ENCODE measurements around the gene DCC.

DCC gene

DNA sequence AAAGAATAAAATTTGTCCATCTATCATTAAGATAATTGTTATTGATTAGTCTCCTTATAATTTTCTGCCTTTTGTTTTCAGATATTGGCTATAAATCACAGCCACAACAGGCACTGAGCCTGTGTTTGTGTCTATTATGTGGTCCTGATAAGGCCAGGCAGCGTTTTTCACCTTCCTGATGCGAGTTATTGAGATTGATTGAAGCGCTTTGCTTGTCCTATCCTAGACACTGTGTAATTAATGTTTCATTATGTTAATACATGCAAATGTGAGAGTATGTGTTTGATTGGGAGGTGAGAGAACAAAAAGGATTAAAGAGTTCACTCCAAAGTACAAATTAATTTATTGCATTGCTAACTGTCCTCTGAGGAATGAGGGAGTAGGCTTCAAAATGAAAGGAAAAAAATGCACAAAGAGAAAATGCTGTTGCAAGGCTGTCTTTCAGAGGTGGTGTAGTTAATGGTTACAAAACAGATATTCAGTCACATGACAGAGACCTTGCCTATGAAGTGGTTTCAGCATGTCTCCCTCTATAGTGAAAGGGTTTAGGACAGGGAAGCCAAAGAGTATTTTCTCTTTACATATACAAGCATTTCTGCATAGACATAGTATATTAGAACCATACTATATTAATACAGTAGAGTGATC lies 391.1 kb downstream of the DCC start:
- H3K4me3 Mint-ChIP-seq, result no peak overlapping the region
- H3K36me3 Mint-ChIP-seq (ENCODE audit: low read depth), result no peaks in the 10 kb centered on the region
- no peaks in the 10 kb centered on the region for H3K4me1 Mint-ChIP-seq
- no peak for DNase-seq
- no peaks in the 10 kb centered on the region for H3K9me3 Mint-ChIP-seq
- H3K27ac Mint-ChIP-seq, result no peak overlapping the region
- no peak for TF ChIP-seq CTCF (IDR thresholded peaks at IDR 0.05)
- peaks cover 4% of the 10 kb centered on the region for H3K27me3 Mint-ChIP-seq (ENCODE audit: low read depth, poor library complexity)

GRCh38 chr18:52738946-52739345 lies 398.9 kb downstream of the DCC start:
- H3K27me3 Mint-ChIP-seq (ENCODE audit: low read depth, poor library complexity), result peaks cover 7% of the 10 kb centered on the region
- TF ChIP-seq CTCF (IDR thresholded peaks at IDR 0.05), result no peak
- no peak overlapping the region for H3K27ac Mint-ChIP-seq
- no peak overlapping the region for H3K4me3 Mint-ChIP-seq
- H3K36me3 Mint-ChIP-seq (ENCODE audit: low read depth), result no peaks in the 10 kb centered on the region
- H3K4me1 Mint-ChIP-seq, result no peaks in the 10 kb centered on the region
- H3K9me3 Mint-ChIP-seq, result no peaks in the 10 kb centered on the region
- DNase-seq, result no peak

- Mint-ChIP-seq H3K9me3 (no peaks in the 10 kb centered on the region), H3K27ac (no peak overlapping the region), H3K4me3 (no peak overlapping the region), H3K27me3 (ENCODE audit: low read depth, poor library complexity) (peaks cover 14% of the 10 kb centered on the region), H3K36me3 (ENCODE audit: low read depth) (no peaks in the 10 kb centered on the region), H3K4me1 (no peaks in the 10 kb centered on the region)
- no peak for TF ChIP-seq CTCF (IDR thresholded peaks at IDR 0.05)
- no peak for DNase-seq
Observed at GRCh38 chr18:52746986-52747385, 407.0 kb downstream of the DCC start.

- Mint-ChIP-seq H3K27me3 (ENCODE audit: low read depth, poor library complexity) (peaks cover 17% of the 10 kb centered on the region), H3K27ac (no peak overlapping the region), H3K4me3 (no peak overlapping the region), H3K4me1 (no peaks in the 10 kb centered on the region), H3K36me3 (ENCODE audit: low read depth) (no peaks in the 10 kb centered on the region), H3K9me3 (no peaks in the 10 kb centered on the region)
- TF ChIP-seq CTCF (IDR thresholded peaks at IDR 0.05), result no peak
- no peak for DNase-seq
Observed at GRCh38 chr18:52747869-52748268, 407.9 kb downstream of the DCC start.

- H3K36me3 Mint-ChIP-seq (ENCODE audit: low read depth), result no peaks in the 10 kb centered on the region
- H3K9me3 Mint-ChIP-seq, result no peaks in the 10 kb centered on the region
- no peaks in the 10 kb centered on the region for H3K4me1 Mint-ChIP-seq
- H3K4me3 Mint-ChIP-seq, result no peak overlapping the region
- no peak for DNase-seq
- H3K27ac Mint-ChIP-seq, result no peak overlapping the region
- TF ChIP-seq CTCF (IDR thresholded peaks at IDR 0.05), result no peak
- H3K27me3 Mint-ChIP-seq (ENCODE audit: low read depth, poor library complexity), result peaks cover 17% of the 10 kb centered on the region
Observed at GRCh38 chr18:52748343-52748742, 408.3 kb downstream of the DCC start.

DNA sequence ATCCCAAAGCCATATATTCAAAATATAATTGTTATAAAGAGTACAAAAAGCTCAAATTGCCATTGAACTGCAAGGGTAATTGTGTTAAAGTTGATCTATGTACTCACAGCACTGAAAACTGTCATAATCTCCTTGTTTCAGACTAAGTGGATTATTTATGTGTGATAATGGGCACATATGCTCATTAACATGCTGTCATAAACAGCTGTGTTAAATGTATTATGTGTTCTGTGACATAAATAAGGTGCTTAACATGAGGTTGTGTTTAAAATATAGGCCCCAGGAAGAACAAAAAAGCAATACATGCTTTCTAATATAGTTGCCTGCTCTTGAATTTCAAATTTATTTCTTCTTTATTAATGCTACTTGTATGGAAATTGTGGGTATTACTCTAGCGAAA lies 409.5 kb downstream of the DCC start:
- Mint-ChIP-seq H3K27me3 (ENCODE audit: low read depth, poor library complexity) (peaks cover 18% of the 10 kb centered on the region), H3K36me3 (ENCODE audit: low read depth) (no peaks in the 10 kb centered on the region), H3K4me1 (no peaks in the 10 kb centered on the region), H3K4me3 (no peak overlapping the region), H3K9me3 (no peaks in the 10 kb centered on the region), H3K27ac (no peak overlapping the region)
- no peak for TF ChIP-seq CTCF (IDR thresholded peaks at IDR 0.05)
- no peak for DNase-seq

Data from nephron progenitor cell (in vitro differentiated cells).